GM19035 (cell line): ENCODE results near the gene CAGE1.
"Not testable (repeated sequence)": the region's sequence is repeated elsewhere in the genome, so short reads cannot be mapped to it uniquely, and the experiment has no call there.

Experiments used
- ATAC-seq: cut with Tn5 transposase; IDR thresholded peaks from one replicate; pipeline ENCODE4 v1.9.1; 2021; ENCODE audit not compliant: unreplicated experiment

The CAGE1 gene

DNA sequence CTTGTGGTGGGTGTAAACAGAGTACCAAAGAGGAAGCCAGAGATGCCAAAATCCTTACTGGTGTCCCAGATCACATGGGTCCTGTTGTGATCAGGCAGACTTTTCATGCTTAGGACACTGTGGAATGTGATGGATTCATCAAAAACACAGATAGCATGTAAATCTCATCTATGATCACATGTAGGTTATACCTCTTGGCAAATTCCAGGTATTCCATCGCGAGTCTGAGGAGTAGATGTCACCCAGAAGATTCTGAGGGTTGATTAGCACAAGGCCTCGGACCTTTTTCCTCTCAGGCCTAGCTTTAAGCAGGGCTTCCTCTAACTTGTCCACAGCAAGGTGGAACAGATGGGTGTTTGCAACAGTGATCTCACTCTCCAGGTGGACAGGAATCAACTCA is 48.3 kb downstream of the CAGE1 start:
- no peak for ATAC-seq

GRCh38 chr6:7339007-7339732 is 50.4 kb downstream of the CAGE1 start:
- not testable (repeated sequence) for ATAC-seq

GRCh38 chr6:7338031-7338430 is 51.5 kb downstream of the CAGE1 start:
- no peak for ATAC-seq

DNA sequence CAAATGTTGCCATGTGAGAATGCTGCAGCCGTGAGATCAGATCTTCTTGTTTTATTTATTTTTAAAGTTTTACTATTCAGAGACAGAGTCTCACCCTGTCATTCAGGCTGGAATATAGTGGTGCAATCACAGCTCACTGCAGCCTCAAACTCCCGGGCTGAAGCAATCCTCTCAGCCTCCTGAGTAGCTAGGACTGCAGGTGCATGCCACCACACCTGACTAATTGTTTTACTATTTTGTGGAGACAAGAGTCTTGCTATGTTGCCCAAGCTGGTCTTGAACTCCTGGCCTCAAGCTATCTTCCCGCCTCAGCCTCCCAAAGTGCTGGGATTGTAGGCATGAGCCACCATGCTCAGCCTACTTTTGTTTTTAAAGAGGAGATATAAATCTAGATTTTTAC is 54.0 kb downstream of the CAGE1 start:
- no peak for ATAC-seq

GRCh38 chr6:7334685-7335084 is 54.9 kb downstream of the CAGE1 start:
- ATAC-seq, result no peak

- no peak for ATAC-seq
Observed at GRCh38 chr6:7332090-7332745, 57.3 kb downstream of the CAGE1 start.

DNA sequence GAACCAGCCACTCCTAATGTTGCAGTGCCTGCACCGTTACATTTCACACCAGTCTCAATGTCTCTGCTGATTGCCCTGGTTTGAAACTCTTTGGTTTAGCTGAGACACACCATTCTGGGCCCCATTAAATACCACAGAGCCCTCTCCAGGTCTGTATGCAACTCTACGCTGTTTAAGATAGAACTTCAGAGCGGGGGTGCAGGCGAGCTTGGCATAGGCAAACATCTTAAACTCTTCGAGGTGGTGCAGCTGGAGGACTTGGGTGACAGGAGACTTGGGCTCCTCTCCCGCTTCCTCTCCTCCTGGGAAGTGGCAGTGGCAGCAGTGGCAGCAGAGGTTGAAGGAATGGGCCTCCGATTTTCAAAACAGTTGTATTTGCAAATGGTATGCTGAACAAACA is 58.1 kb downstream of the CAGE1 start:
- no peak for ATAC-seq

DNA sequence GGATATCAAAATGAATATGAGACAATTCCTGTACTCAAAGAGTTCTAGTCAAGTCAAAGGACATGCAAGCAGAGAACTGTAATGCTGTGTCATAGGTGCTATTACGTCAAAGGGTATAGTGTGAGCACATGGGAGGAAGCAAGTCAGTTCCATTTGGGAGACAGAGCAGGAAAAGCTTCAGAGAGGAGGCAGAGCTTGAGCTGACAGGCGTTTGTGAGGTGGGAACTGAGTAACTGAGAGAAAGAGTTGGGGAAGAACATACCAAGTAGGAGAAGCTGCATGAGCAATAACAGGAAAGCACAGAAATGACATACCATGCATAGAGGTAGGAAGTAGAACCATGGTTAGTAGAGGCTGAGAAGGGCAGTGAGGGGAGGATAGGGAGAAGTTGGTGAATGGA is 61.3 kb downstream of the CAGE1 start:
- ATAC-seq, result no peak

DNA sequence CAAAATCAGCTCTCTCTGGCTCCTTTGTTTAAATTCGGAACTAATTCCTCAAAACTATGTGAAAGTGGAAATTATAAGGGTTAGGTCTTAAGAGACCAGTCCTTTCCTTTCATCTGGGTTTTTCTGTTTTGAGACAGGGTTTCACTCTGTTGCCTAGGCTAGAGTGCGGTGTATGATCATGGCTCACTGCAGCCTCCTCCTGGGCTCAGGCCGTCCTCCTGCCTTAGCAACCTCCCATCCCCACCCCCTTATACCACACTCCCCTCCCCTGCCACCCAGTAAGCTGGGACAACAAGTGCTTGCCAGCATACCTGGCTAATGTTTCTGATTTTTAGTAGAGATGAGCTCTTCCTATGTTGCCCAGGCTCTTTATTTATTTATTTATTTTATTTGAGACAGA is 63.8 kb downstream of the CAGE1 start:
- ATAC-seq, result no peak

DNA sequence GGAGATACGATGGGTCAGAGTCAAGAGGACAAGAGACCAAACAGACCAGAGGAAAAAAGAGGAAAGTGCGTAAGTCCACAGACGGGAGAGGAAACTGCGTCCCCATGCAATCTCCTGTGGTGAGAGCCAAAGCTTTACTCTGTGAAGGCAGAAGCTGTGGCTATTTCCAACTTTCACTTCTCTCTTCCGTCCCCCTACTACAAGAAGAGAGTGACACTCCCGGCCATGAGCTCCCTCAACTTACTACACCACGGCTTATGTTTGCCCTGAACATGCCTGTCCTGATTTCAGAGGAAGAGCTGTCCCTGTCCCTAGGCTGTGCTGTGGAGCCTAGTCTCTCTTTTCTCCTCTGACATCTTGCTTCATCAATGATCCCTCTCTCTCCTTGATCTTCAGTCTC is 65.0 kb downstream of the CAGE1 start:
- no peak for ATAC-seq

GRCh38 chr6:7323074-7323473 is 66.5 kb downstream of the CAGE1 start:
- no peak for ATAC-seq

DNA sequence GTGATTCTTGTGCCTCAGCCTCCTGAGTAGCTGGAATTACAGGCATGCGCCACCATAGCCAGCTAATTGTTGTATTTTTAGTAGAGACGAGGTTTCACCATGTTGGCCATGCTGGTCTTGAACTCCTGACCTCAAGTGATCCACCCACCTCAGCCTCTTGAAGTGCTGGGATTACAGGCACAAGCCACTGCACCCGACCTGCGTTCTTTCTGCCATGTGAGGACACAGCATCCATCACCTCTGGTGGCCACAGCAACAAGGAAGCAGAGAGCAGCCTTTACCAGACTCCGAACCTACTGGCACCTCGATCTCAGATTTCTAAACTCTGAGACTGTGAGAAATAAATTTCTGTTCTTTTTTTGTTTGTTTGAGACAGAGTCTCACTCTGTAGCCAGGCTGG is 67.7 kb downstream of the CAGE1 start:
- not testable (repeated sequence) for ATAC-seq

- not testable (repeated sequence) for ATAC-seq
Observed at GRCh38 chr6:7319406-7319805, 70.1 kb downstream of the CAGE1 start.

DNA sequence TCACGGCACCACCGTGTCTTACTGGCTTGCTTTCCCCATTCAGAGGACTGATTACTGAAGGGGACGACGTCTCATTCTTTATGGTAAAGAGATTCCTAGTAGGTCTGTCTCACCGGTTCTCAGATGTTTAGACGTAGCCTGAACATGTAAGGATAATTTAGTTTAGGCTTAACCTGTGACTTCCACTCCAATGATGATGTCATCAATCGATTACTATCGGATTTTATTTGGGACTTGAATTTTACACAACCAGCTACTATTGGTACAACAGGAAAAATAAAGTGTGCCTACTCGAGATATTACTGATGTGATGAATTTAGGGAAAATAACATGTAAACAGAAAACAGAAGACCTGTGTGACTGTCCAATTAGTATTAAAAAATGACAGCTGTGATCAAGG is 72.0 kb downstream of the CAGE1 start:
- no peak for ATAC-seq

GRCh38 chr6:7316658-7317533 is 72.6 kb downstream of the CAGE1 start:
- ATAC-seq, result no peak

DNA sequence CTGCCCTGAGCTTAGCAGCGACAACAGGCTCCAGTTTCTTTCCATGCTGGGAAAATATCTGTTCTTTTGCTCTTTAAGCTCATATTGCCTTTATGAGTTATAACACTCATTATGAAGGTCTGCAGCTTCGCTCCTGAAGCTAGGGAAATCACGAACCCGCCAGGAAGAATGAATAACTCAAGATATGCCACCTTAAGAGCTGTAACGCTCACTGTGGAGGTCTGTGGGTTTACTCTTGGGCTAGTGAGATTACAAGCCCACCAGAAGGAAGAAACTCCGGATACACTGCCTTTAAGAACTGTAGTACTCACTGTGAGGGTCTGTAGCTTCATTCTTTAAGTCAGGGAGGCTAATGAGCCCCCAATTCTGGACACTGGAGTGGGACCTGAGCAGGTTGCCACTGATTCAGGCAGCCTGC is 73.6 kb downstream of the CAGE1 start:
- no peak for ATAC-seq

DNA sequence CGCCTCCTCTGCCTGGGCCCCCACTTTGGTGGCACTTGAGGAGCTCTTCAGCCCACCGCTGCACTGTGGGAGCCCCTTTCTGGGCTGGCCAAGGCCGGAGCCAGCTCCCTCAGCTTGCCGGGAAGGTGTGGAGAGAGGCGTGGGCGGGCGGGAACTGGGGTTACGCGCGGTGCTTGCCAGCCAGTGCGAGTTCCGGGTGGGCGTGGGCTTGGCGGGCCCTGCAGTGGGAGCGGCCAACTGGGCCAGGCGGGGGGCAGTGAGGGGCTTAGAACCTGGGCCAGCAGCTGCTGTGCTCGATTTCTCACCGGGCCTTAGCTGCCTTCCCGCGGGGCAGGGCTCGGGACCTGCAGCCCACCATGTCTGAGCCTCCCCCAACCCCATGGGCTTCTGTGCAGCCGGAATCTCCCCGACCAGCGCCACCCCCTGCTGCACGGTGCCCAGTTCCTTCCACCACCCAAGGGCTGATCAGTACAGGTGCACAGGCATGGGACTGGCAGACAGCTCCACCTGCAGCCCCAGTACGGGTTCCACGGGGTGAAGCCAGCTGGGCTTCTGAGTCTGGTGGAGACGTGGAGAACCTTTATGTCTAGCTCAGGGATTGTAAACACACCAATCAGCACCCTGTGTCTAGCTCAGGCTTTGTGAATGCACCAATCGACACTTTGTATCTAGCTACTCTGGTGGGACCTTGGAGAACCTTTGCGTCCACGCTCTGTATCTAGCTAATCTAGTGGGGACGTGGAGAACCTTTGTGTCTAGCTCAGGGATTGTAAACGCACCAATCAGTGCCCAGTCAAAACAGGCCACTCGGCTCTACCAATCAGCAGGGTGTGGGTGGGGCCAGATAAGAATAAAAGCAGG is 74.2 kb downstream of the CAGE1 start:
- not testable (repeated sequence) for ATAC-seq

GRCh38 chr6:7314414-7314813 is 75.1 kb downstream of the CAGE1 start:
- ATAC-seq, result no peak

- ATAC-seq, result no peak
Observed at GRCh38 chr6:7313505-7314165, 75.9 kb downstream of the CAGE1 start.
